ENCODE results near the gene SSC5D. TPM values are rescaled to one million over a fixed set of nuclear protein-coding genes. Genes with fewer than 3 reads are reported as not detected.

Gene SSC5D
- total and polyA plus RNA-seq, 10 of the 15 experiments (the other 5 are each of a cell fraction or from before 2014, with no cell fraction given), result 0.03 to 0.13 (median 0.05) TPM; not detected in 4

GRCh38 chr19:55503502-55504251, 15.4 kb downstream of the SSC5D start (continued):
- TF ChIP-seq RAD51 (IDR thresholded peaks at IDR 0.05), result no peak
- TF ChIP-seq NKRF (conservative IDR thresholded peaks at IDR 0.05), result no peak
- TF ChIP-seq ZNF24 (IDR thresholded peaks at IDR 0.05), result no peak
- no peak for TF ChIP-seq SUPT20H (IDR thresholded peaks at IDR 0.05; ENCODE audit: borderline replicate concordance, control insufficient read depth, low read depth, low read length)
- no peak for TF ChIP-seq RELA (IDR thresholded peaks at IDR 0.05; ENCODE audit: borderline replicate concordance, partially characterized antibody)
- TF ChIP-seq CREM (IDR thresholded peaks at IDR 0.05; ENCODE audit: low read depth), result peak; percentile 98
- peak; percentile 94 for TF ChIP-seq MLLT1 (IDR thresholded peaks at IDR 0.05)
- no peak for TF ChIP-seq GABPA (IDR thresholded peaks at IDR 0.05; ENCODE audit: low read depth)
- no peak for TF ChIP-seq NFIC (IDR thresholded peaks at IDR 0.05; ENCODE audit: low read depth, low read length)
- no peak for TF ChIP-seq TCF3 (IDR thresholded peaks at IDR 0.05; ENCODE audit: borderline replicate concordance, insufficient read depth, low read depth, low read length)
- TF ChIP-seq TARDBP (IDR thresholded peaks at IDR 0.05; ENCODE audit: borderline replicate concordance), result no peak; the same call in 1 of the 2 replicates
- peak; percentile 99 for TF ChIP-seq RFX5 (IDR thresholded peaks at IDR 0.05; ENCODE audit: low read depth, low read length)
- TF ChIP-seq, protein P1, sequence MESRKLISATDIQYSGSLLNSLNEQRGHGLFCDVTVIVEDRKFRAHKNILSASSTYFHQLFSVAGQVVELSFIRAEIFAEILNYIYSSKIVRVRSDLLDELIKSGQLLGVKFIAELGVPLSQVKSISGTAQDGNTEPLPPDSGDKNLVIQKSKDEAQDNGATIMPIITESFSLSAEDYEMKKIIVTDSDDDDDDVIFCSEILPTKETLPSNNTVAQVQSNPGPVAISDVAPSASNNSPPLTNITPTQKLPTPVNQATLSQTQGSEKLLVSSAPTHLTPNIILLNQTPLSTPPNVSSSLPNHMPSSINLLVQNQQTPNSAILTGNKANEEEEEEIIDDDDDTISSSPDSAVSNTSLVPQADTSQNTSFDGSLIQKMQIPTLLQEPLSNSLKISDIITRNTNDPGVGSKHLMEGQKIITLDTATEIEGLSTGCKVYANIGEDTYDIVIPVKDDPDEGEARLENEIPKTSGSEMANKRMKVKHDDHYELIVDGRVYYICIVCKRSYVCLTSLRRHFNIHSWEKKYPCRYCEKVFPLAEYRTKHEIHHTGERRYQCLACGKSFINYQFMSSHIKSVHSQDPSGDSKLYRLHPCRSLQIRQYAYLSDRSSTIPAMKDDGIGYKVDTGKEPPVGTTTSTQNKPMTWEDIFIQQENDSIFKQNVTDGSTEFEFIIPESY (IDR thresholded peaks at IDR 0.05), result peak; percentile 80; the same call in 1 of the 2 replicates
- peak; percentile 97 for TF ChIP-seq CREB1 (IDR thresholded peaks at IDR 0.05; ENCODE audit: low read depth)
- TF ChIP-seq, protein P2, sequence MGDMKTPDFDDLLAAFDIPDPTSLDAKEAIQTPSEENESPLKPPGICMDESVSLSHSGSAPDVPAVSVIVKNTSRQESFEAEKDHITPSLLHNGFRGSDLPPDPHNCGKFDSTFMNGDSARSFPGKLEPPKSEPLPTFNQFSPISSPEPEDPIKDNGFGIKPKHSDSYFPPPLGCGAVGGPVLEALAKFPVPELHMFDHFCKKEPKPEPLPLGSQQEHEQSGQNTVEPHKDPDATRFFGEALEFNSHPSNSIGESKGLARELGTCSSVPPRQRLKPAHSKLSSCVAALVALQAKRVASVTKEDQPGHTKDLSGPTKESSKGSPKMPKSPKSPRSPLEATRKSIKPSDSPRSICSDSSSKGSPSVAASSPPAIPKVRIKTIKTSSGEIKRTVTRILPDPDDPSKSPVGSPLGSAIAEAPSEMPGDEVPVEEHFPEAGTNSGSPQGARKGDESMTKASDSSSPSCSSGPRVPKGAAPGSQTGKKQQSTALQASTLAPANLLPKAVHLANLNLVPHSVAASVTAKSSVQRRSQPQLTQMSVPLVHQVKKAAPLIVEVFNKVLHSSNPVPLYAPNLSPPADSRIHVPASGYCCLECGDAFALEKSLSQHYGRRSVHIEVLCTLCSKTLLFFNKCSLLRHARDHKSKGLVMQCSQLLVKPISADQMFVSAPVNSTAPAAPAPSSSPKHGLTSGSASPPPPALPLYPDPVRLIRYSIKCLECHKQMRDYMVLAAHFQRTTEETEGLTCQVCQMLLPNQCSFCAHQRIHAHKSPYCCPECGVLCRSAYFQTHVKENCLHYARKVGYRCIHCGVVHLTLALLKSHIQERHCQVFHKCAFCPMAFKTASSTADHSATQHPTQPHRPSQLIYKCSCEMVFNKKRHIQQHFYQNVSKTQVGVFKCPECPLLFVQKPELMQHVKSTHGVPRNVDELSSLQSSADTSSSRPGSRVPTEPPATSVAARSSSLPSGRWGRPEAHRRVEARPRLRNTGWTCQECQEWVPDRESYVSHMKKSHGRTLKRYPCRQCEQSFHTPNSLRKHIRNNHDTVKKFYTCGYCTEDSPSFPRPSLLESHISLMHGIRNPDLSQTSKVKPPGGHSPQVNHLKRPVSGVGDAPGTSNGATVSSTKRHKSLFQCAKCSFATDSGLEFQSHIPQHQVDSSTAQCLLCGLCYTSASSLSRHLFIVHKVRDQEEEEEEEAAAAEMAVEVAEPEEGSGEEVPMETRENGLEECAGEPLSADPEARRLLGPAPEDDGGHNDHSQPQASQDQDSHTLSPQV (IDR thresholded peaks at IDR 0.05), result no peak

All from GM12878 (cell line).